ENCODE results near the gene CCDC186. TPM values are rescaled to one million over a fixed set of nuclear protein-coding genes. Genes with fewer than 3 reads are reported as not detected.
A peak's percentile ranks its signal among the peaks of the same experiment; 100 is the strongest.

The CCDC186 gene
- total and polyA plus RNA-seq, 11 donors = 4.7 to 26.0 (median 18.8) TPM

DNA sequence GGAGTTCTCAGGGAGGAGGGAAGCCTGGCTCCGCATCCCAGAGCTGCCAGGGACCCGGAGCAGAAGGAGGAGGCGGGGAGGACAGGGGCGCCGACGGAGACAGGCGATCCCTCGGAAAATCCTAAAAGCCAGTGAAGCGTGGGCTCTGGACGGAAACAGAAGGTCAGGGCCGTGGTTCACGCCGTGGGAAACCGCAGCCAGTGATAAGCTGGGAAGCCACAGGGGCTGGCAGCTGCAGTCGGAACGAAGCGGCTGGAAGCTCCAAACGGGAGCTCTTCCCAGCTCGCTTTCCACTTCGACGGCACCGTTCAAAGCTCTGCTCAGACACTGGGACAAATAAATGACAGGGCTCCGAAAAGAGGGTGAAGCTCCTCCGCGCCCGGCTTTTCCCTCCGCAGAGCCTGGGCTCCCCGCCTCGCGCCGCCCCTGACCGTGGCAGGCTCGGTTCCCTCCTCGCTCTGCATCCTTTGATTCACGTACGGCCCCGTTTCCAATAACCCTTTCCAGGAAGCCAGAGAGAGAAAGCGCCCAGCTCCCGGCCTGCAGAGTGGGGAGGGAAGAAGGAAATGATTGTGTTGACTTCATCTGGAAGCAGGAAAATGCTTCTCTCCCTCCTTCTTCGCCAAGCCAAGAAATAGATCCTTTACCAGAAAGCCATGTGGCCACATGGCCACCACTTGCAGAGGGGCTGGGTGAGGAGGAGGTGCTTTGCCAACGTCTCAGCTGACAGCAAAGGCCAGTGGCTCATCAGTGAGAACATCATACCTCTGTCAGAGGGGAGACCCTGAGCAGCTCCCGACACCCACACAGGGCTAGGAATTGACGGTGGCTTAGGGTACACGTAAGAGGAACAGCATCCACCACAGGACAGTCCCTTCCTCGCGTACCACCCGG is 72.9 kb downstream of the CCDC186 start:
- DNase-seq (peak; percentile 35 to 71 (median 51)), ATAC-seq (peak; percentile 32 to 64 (median 54))
- Histone ChIP-seq H3K9me3 (no peaks in the 10 kb centered on the region), H3K27me3 (peaks cover 0 to 12% (median 0%) of the 10 kb centered on the region in 9 donors), H3K27ac (peak overlapping the region in 6 of 12 donors; percentile 9 to 31 (median 21)), H3K4me3 (peak overlapping the region; percentile 9 to 59 (median 48)), H3K36me3 (no peaks in the 10 kb centered on the region), H3K4me1 (peaks cover 0 to 45% (median 9%) of the 10 kb centered on the region in 12 donors)
- intact Hi-C loops (cut with DNase I) = loop anchor here in 9 of 10 donors (2.0 to 10.0 kb wide), 9 partner anchors 54 to 404 kb away; partner anchors contain the start of genes DCLRE1A (in 1 of the 9) and NHLRC2 (in 1 of the 9)
- 9 to 15% (median 12%) methylated on average over 33 to 47 of the region's 47 CpGs for WGBS, 4 donors
- TF ChIP-seq CTCF (IDR thresholded peaks at IDR 0.05) (no peak), POLR2A (IDR thresholded peaks at IDR 0.05) (no peak)

GRCh38 chr10:114096864-114097263 is 77.1 kb downstream of the CCDC186 start:
- Histone ChIP-seq H3K27me3 (peaks cover 0 to 12% (median 0%) of the 10 kb centered on the region in 9 donors), H3K27ac (no peak overlapping the region), H3K9me3 (no peaks in the 10 kb centered on the region), H3K4me1 (peaks cover 0 to 44% (median 9%) of the 10 kb centered on the region in 12 donors), H3K36me3 (no peaks in the 10 kb centered on the region), H3K4me3 (no peak overlapping the region)
- WGBS, 4 donors = 43 to 64% (median 47%) methylated on average over 1 to 3 of the region's 3 CpGs
- no peak for DNase-seq
- ATAC-seq = no peak
- intact Hi-C loops (cut with DNase I) = loop anchor here in 1 of 10 donors (10.0 kb wide), 1 partner anchor 202 kb away; no protein-coding TSS in a partner anchor
- TF ChIP-seq CTCF (IDR thresholded peaks at IDR 0.05) = no peak
- TF ChIP-seq POLR2A (IDR thresholded peaks at IDR 0.05) = no peak

GRCh38 chr10:114095559-114096337 is 78.3 kb downstream of the CCDC186 start:
- Histone ChIP-seq H3K27me3 (peaks cover 0 to 2% (median 0%) of the 10 kb centered on the region in 9 donors), H3K9me3 (no peaks in the 10 kb centered on the region), H3K4me3 (no peak overlapping the region), H3K27ac (no peak overlapping the region), H3K4me1 (peaks cover 0 to 34% (median 3%) of the 10 kb centered on the region in 12 donors), H3K36me3 (no peaks in the 10 kb centered on the region)
- 77 to 84% (median 81%) methylated on average over 13 of the region's 13 CpGs for WGBS, 4 donors
- intact Hi-C loops (cut with DNase I) = loop anchor here in 1 of 10 donors (10.0 kb wide), 1 partner anchor 201 kb away; no protein-coding TSS in a partner anchor
- no peak for TF ChIP-seq CTCF (IDR thresholded peaks at IDR 0.05)
- no peak for TF ChIP-seq POLR2A (IDR thresholded peaks at IDR 0.05)
- DNase-seq (no peak), ATAC-seq (no peak)
